HCT116 (cell line): Measurements from ENCODE around the gene PKN3. TPM values are rescaled to one million over a fixed set of nuclear protein-coding genes. Genes with fewer than 3 reads are reported as not detected.

Experiments used
- ATAC-seq: fragments of 200-7000 bp; cut with Tn5 transposase; 2 replicates; pipeline ENCODE4 v1.9.1; 2020; ENCODE audit warnings: mild to moderate bottlenecking, moderate library complexity
- BruUV-seq: library from RNA; stranded (reverse); fragments of 400-500 nt; replicated peaks from 2 replicates; lab custom pipeline; 2021; lab: Mats Ljungman, UMichigan
- CTCF ChIA-PET: fragments of 300-600 bp; sonication (Branson Sonifier 250); formaldehyde crosslinking; loops from one replicate; lab custom pipeline; 2021; ENCODE audit warnings: antibody characterized with exemption; lab: Charles Lee
- POLR2A ChIA-PET: fragments of 300-600, 350-600 bp; sonication (Branson Sonifier 250); formaldehyde crosslinking; loops from one replicate; lab custom pipeline; 2021; ENCODE audit warnings: antibody characterized with exemption; lab: Charles Lee
- RAD21 ChIA-PET, 2 experiments: fragments of 300-600 bp; sonication (Branson Sonifier 250); formaldehyde crosslinking; loops; one replicate each; lab custom pipeline; 2023; ENCODE audit warnings: low total read pairs in 2 of 2; ENCODE audit not compliant: uncharacterized antibody in 2 of 2, unreplicated experiment in 2 of 2, low non-redundant PET in 1 of 2; lab: Charles Lee
- DNase-seq: peaks from one replicate; pipeline ENCODE4 v3.0.0-alpha.2; 2010; ENCODE audit warnings: low read depth, low spot score
- H2AFZ ChIP-seq: fragments of 200-600 bp; shearing (Covaris generic), sonication (generic); 2 replicates; pipeline ENCODE4 v1.6.1; 2017; ENCODE audit warnings: low read depth, mixed run types, mixed read lengths, antibody characterized with exemption, low read length; ENCODE audit not compliant: poor library complexity, severe bottlenecking
- H3K27ac ChIP-seq: 2 replicates; pipeline ENCODE4 v1.5.1; 2012; ENCODE audit warnings: low read depth, low read length
- H3K27me3 ChIP-seq: fragments of 200-600 bp; sonication (generic); 2 replicates; pipeline ENCODE4 v1.6.1; 2016; ENCODE audit warnings: mixed run types, low read length, mixed read lengths; ENCODE audit not compliant: insufficient read depth
- H3K36me3 ChIP-seq, 2 experiments: fragments of 200-500 bp in 1 of 2; fragments of 200-600 bp in 1 of 2; sonication (Bioruptor generic) in 1 of 2; sonication (generic) in 1 of 2; 2 replicates each; pipeline versions ENCODE4 v1.5.1 to v1.6.1; 2014 to 2016; ENCODE audit warnings: low read length in 2 of 2, inconsistent platforms in 1 of 2, mixed read lengths in 1 of 2, mixed run types in 1 of 2; ENCODE audit not compliant: insufficient read depth in 2 of 2, control insufficient read depth in 1 of 2
- H3K4me1 ChIP-seq, 2 experiments: fragments of 200-600 bp in 1 of 2; sonication (generic) in 1 of 2; 2 replicates each; pipeline versions ENCODE4 v1.5.1 to v1.6.1; 2012 to 2017; ENCODE audit warnings: low read length in 2 of 2, inconsistent platforms in 1 of 2, mild to moderate bottlenecking in 1 of 2, mixed read lengths in 1 of 2, mixed run types in 1 of 2, moderate library complexity in 1 of 2; ENCODE audit not compliant: insufficient read depth in 2 of 2, control insufficient read depth in 1 of 2
- H3K4me2 ChIP-seq: fragments of 200-600 bp; sonication (generic); 2 replicates; pipeline ENCODE4 v1.6.1; 2017; ENCODE audit warnings: mixed run types, low read length, mixed read lengths
- H3K4me3 ChIP-seq, 2 experiments: fragments of 200-600 bp in 1 of 2; sonication (generic) in 1 of 2; replicated peaks in 1 of 2; 2 replicates each; pipeline ENCODE4 v1.5.1; 2011 to 2016; ENCODE audit warnings: low read length in 2 of 2, control low read depth in 1 of 2, low read depth in 1 of 2, mild to moderate bottlenecking in 1 of 2, mixed read lengths in 1 of 2, mixed run types in 1 of 2
- H3K79me2 ChIP-seq: fragments of 200-600 bp; sonication (generic); 2 replicates; pipeline ENCODE4 v1.6.1; 2017; ENCODE audit warnings: mild to moderate bottlenecking, mixed run types, low read length, moderate library complexity, mixed read lengths; ENCODE audit not compliant: insufficient read depth
- H3K9ac ChIP-seq: fragments of 200-600 bp; sonication (generic); 2 replicates; pipeline ENCODE4 v1.6.1; 2016; ENCODE audit warnings: low read length, mixed read lengths
- H3K9me2 ChIP-seq: fragments of 200-600 bp; sonication (generic), shearing (Covaris generic); 2 replicates; pipeline ENCODE4 v1.6.1; 2017; ENCODE audit warnings: mixed run types, mild to moderate bottlenecking, moderate library complexity; ENCODE audit not compliant: insufficient read depth
- H3K9me3 ChIP-seq, 2 experiments: fragments of 200-500 bp in 1 of 2; fragments of 200-600 bp in 1 of 2; sonication (Bioruptor generic) in 1 of 2; sonication (generic) in 1 of 2; 2 replicates each; pipeline ENCODE4 v1.6.1; 2014 to 2017; ENCODE audit warnings: low read length in 2 of 2, mixed read lengths in 2 of 2, inconsistent platforms in 1 of 2, low read depth in 1 of 2, mild to moderate bottlenecking in 1 of 2, mixed run types in 1 of 2, moderate library complexity in 1 of 2; ENCODE audit not compliant: control insufficient read depth in 1 of 2, insufficient read depth in 1 of 2
- H4K20me1 ChIP-seq: fragments of 200-600 bp; sonication (generic), shearing (Covaris generic); 2 replicates; pipeline ENCODE4 v1.6.1; 2017; ENCODE audit warnings: mixed run types, mild to moderate bottlenecking, moderate library complexity; ENCODE audit not compliant: insufficient read depth
- CBX3 ChIP-seq: IDR thresholded peaks from 2 replicates; pipeline ENCODE4 v1.6.1; 2012; ENCODE audit warnings: low read depth
- CEBPB ChIP-seq: IDR thresholded peaks from 2 replicates; pipeline ENCODE4 v1.6.1; 2012; ENCODE audit warnings: low read depth
- EZH2 ChIP-seq: fragments of 200-600 bp; sonication (generic); IDR thresholded peaks from 2 replicates; pipeline ENCODE4 v1.6.1; 2017; ENCODE audit warnings: antibody characterized with exemption, mixed run types
- EZH2phosphoT487 ChIP-seq: fragments of 200-600 bp; IDR thresholded peaks from 2 replicates; pipeline ENCODE4 v1.6.1; 2018; ENCODE audit warnings: antibody characterized with exemption, borderline replicate concordance
- FOSL1 ChIP-seq: IDR thresholded peaks from 2 replicates; pipeline ENCODE4 v1.6.1; 2012; ENCODE audit warnings: low read depth
- JUND ChIP-seq: IDR thresholded peaks from 2 replicates; pipeline ENCODE4 v1.6.1; 2012
- POLR2AphosphoS5 ChIP-seq: IDR thresholded peaks from 2 replicates; pipeline ENCODE4 v1.6.1; 2011; ENCODE audit warnings: mild to moderate bottlenecking, low read depth, low read length, moderate library complexity
- SIN3A ChIP-seq: IDR thresholded peaks from 2 replicates; pipeline ENCODE4 v1.6.1; 2012; ENCODE audit warnings: low read depth
- SP1 ChIP-seq: IDR thresholded peaks from 2 replicates; pipeline ENCODE4 v1.6.1; 2012; ENCODE audit warnings: low read depth
- SRF ChIP-seq: IDR thresholded peaks from 2 replicates; pipeline ENCODE4 v1.6.1; 2012; ENCODE audit warnings: low read depth
- TCF7L2 ChIP-seq: IDR thresholded peaks from 2 replicates; pipeline ENCODE4 v1.7.0; 2011; ENCODE audit warnings: borderline replicate concordance, inconsistent platforms; ENCODE audit not compliant: insufficient read depth, insufficient read length; ENCODE audit errors: extremely low read depth
- YY1 ChIP-seq: IDR thresholded peaks from 2 replicates; pipeline ENCODE4 v1.6.1; 2011; ENCODE audit warnings: low read length, low read depth, moderate library complexity, mild to moderate bottlenecking; ENCODE audit not compliant: insufficient replicate concordance; ENCODE audit errors: extremely low read depth
- intact Hi-C: fragments of 100-400 bp; cut with micrococcal nuclease; formaldehyde crosslinking; loops from 2 replicates; pipeline ENCODE4 v1.10.0; 2022
- total RNA-seq: library from RNA; stranded (reverse); gene quantifications from one replicate; pipeline ENCODE4 v1.2.1, GENCODE V29; 2021; ENCODE audit not compliant: unreplicated experiment
- TF ChIP-seq, protein P1 (sequence below): IDR thresholded peaks from 2 replicates; pipeline ENCODE4 v1.6.1; 2012
- TF ChIP-seq, protein P2 (sequence below): IDR thresholded peaks from 2 replicates; pipeline ENCODE4 v1.6.1; 2012; ENCODE audit warnings: low read depth
- TF ChIP-seq, protein P3 (sequence below), 3 experiments: fragments of 200-600 bp in 1 of 3; sonication (generic) in 1 of 3; IDR thresholded peaks in 2 of 3; conservative IDR thresholded peaks in 1 of 3; 2 replicates each; pipeline ENCODE4 v1.5.1; 2012 to 2017; ENCODE audit warnings: low read depth in 2 of 3, low read length in 2 of 3, antibody characterized with exemption in 1 of 3, borderline replicate concordance in 1 of 3, control low read depth in 1 of 3, mild to moderate bottlenecking in 1 of 3, mixed read lengths in 1 of 3, mixed run types in 1 of 3, moderate library complexity in 1 of 3; ENCODE audit not compliant: insufficient read depth in 1 of 3

PKN3 gene
- total RNA-seq, 1 experiment from 2014 or later: 37.9 TPM

DNA sequence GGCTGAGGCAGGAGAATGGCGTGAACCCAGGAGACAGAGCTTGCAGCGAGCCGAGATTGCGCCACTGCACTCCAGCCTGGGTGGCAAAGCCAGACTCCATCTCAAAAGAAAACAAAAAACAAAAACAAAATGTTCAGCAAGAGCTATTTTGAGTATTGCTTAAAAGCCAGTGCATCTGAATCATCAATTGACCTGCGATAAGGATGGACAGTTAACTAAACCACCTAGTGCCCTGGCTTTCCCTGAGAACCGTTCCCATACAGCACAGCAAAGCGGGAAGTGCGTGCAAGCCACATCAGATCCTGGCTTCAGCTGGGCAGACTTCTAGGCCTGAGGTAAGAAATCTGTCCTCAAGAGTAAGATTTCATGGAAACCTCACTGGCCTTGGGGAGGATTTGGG, 48.4 kb upstream of the PKN3 start:
- ChIA-PET CTCF (interaction anchor here (1.0 to 2.5 kb wide), 2 partner anchors 18 to 36 kb away, joined by 4 to 8 read pairs; no protein-coding TSS in a partner anchor), RAD21 (no interaction called here), POLR2A (interaction anchor here (1.7 kb wide), 1 partner anchor 18 kb away, joined by 5 read pairs; no protein-coding TSS in a partner anchor)
- Histone ChIP-seq H3K36me3 (no peaks in the 10 kb centered on the region; a peak in 1 of 4 replicates), H3K9me3 (no peaks in the 10 kb centered on the region), H3K27me3 (no peaks in the 10 kb centered on the region), H3K4me3 (no peak overlapping the region), H3K4me1 (peaks cover 6 to 31% of the 10 kb centered on the region in 2 experiments), H3K27ac (no peak overlapping the region), H3K9ac (no peak overlapping the region), H3K79me2 (peaks cover 44% of the 10 kb centered on the region), H3K4me2 (no peak overlapping the region), H3K9me2 (no peaks in the 10 kb centered on the region), H4K20me1 (no peaks in the 10 kb centered on the region), H2AFZ (no peak overlapping the region)
- TF ChIP-seq SRF (no peak), JUND (no peak), SIN3A (no peak), EZH2 (no peak), POLR2AphosphoS5 (0 out of 2 replicates have a peak, but pooled peaks have one; percentile 15)
- no peak for ATAC-seq
- intact Hi-C loops: no loop called here
- DNase-seq: no peak
- BruUV-seq: no TSS peak

DNA sequence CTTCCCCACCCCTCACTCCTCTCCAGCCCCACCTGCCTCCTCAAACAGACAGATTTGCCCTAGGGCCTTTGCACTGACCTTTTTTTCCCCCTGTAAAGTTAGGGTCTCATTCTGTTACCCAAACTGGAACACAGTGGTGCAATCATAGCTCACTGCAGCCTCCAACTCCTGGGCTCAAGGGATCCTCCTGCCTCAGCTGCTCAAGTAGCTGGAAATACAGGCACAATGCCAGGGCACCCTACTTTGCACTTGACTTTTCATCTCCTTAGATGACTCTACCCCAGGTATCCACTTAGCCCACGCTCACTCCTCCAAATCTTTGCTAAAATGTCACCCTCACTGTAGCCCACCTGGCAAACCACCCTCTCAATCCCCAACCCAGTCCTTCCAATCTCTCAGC, 47.8 kb upstream of the PKN3 start:
- intact Hi-C loops: no loop called here
- Histone ChIP-seq H3K36me3 (no peaks in the 10 kb centered on the region; a peak in 1 of 4 replicates), H3K9ac (no peak overlapping the region), H3K4me3 (no peak overlapping the region), H3K4me2 (no peak overlapping the region), H3K27ac (no peak overlapping the region), H3K27me3 (no peaks in the 10 kb centered on the region), H3K4me1 (peaks cover 6 to 32% of the 10 kb centered on the region in 2 experiments), H4K20me1 (no peaks in the 10 kb centered on the region), H3K79me2 (peaks cover 39% of the 10 kb centered on the region), H2AFZ (no peak overlapping the region), H3K9me2 (no peaks in the 10 kb centered on the region), H3K9me3 (no peaks in the 10 kb centered on the region)
- ChIA-PET CTCF (interaction anchor here (1.0 to 2.5 kb wide), 3 partner anchors 8 to 35 kb away, joined by 4 to 8 read pairs (median 4); no protein-coding TSS in a partner anchor), POLR2A (interaction anchor here (1.7 to 1.8 kb wide), 2 partner anchors 16 to 19 kb away, joined by 5 to 7 read pairs; no protein-coding TSS in a partner anchor), RAD21 (no interaction called here)
- DNase-seq: no peak
- no peak for ATAC-seq
- no TSS peak for BruUV-seq
- TF ChIP-seq CEBPB: no peak
- TF ChIP-seq POLR2AphosphoS5: no peak
- no peak for TF ChIP-seq JUND
- no peak for TF ChIP-seq YY1
- TF ChIP-seq TCF7L2: no peak
- TF ChIP-seq CBX3: no peak
- TF ChIP-seq, protein P1, sequence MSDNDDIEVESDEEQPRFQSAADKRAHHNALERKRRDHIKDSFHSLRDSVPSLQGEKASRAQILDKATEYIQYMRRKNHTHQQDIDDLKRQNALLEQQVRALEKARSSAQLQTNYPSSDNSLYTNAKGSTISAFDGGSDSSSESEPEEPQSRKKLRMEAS: no peak
- TF ChIP-seq FOSL1: no peak
- TF ChIP-seq EZH2phosphoT487: no peak
- TF ChIP-seq, protein P2, sequence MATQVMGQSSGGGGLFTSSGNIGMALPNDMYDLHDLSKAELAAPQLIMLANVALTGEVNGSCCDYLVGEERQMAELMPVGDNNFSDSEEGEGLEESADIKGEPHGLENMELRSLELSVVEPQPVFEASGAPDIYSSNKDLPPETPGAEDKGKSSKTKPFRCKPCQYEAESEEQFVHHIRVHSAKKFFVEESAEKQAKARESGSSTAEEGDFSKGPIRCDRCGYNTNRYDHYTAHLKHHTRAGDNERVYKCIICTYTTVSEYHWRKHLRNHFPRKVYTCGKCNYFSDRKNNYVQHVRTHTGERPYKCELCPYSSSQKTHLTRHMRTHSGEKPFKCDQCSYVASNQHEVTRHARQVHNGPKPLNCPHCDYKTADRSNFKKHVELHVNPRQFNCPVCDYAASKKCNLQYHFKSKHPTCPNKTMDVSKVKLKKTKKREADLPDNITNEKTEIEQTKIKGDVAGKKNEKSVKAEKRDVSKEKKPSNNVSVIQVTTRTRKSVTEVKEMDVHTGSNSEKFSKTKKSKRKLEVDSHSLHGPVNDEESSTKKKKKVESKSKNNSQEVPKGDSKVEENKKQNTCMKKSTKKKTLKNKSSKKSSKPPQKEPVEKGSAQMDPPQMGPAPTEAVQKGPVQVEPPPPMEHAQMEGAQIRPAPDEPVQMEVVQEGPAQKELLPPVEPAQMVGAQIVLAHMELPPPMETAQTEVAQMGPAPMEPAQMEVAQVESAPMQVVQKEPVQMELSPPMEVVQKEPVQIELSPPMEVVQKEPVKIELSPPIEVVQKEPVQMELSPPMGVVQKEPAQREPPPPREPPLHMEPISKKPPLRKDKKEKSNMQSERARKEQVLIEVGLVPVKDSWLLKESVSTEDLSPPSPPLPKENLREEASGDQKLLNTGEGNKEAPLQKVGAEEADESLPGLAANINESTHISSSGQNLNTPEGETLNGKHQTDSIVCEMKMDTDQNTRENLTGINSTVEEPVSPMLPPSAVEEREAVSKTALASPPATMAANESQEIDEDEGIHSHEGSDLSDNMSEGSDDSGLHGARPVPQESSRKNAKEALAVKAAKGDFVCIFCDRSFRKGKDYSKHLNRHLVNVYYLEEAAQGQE: no peak
- no peak for TF ChIP-seq SRF
- TF ChIP-seq SP1: no peak
- TF ChIP-seq, protein P3, sequence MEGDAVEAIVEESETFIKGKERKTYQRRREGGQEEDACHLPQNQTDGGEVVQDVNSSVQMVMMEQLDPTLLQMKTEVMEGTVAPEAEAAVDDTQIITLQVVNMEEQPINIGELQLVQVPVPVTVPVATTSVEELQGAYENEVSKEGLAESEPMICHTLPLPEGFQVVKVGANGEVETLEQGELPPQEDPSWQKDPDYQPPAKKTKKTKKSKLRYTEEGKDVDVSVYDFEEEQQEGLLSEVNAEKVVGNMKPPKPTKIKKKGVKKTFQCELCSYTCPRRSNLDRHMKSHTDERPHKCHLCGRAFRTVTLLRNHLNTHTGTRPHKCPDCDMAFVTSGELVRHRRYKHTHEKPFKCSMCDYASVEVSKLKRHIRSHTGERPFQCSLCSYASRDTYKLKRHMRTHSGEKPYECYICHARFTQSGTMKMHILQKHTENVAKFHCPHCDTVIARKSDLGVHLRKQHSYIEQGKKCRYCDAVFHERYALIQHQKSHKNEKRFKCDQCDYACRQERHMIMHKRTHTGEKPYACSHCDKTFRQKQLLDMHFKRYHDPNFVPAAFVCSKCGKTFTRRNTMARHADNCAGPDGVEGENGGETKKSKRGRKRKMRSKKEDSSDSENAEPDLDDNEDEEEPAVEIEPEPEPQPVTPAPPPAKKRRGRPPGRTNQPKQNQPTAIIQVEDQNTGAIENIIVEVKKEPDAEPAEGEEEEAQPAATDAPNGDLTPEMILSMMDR (IDR thresholded peaks at IDR 0.05 in 2 of 3, conservative IDR thresholded peaks at IDR 0.05 in 1 of 3; ENCODE audit: borderline replicate concordance in 1 of 3, insufficient read depth in 1 of 3, low read depth in 2 of 3, low read length in 2 of 3): no peak
